NCI-H1694 (cell line): ENCODE measurements around the gene TSPAN3.

ENCODE experiments used
- DNase-seq: peaks from one replicate; lab custom pipeline; 2025; lab: John Stamatoyannopoulos, UW

Gene TSPAN3

GRCh38 chr15:77023576-77024272 lies 47.2 kb downstream of the TSPAN3 start:
- DNase-seq, result no peak

GRCh38 chr15:77022646-77023575 lies 48.0 kb downstream of the TSPAN3 start:
- no peak for DNase-seq

DNA sequence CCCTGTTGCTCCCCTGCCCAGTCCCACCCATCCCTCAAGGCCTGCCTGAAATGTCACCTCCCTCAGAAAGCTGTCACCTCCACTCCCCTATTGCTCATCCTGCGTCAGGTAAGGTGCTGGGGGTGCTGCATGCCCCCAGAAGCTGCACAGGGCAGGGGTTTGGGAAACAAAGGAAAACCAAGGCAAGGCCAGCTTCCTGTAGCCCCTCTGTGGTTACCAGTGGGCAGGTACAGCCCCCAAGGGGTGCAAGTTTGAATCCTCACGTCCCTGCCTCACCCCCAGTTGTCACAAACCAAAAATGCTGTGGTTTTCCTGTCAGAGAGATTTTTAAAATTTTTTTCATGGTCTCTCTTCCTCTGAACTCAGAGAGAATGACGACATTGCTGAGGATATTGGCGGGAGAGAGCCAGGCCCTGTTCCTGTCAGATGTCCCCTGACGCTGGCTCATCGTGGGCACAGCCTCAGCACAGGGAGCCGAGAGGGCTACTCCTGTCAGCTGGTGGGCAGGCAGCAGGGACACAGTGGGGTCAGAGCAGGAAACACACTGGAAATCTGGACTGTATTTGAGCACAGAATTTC lies 49.0 kb downstream of the TSPAN3 start:
- DNase-seq, result no peak

- no peak for DNase-seq
These were observed 49.8 kb downstream of the TSPAN3 start for GRCh38 chr15:77021088-77021481.

DNA sequence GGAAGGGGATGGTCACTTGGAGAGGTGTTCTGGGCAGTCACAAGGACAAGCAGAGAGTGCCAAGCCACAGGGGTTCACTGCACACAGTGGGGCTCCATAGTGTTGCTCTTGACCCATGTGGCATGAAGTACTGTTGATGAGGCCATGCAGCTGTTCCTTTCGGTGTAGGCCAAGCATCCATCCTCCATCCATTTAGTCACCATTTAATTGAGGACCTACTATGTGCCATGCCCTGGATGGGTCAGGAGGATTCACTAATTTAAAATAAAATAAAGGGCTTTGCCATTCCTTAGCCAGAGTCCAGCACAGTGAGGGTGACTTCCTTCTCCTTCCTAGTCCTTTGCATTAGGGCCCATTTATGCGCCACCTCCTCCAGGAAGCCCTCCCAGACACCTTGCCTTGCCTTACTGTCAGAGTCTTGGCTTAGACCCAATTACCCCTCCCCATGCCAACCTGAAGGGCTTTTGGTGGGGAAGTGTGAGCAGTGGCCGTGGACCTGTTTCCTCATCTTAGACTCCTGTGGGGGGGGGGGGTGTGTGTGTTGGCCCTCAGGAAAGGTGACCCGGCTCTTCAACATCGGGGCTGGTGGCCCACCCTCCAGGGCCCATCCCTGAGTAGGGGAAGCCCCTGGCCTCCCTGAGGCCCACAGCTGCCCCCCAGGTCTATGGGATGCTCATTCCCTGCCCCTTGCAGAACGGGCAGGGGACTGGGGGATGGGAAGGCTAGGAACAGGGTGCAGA lies 50.4 kb downstream of the TSPAN3 start:
- DNase-seq, result no peak

GRCh38 chr15:77019521-77020331 lies 51.2 kb downstream of the TSPAN3 start:
- no peak for DNase-seq

DNA sequence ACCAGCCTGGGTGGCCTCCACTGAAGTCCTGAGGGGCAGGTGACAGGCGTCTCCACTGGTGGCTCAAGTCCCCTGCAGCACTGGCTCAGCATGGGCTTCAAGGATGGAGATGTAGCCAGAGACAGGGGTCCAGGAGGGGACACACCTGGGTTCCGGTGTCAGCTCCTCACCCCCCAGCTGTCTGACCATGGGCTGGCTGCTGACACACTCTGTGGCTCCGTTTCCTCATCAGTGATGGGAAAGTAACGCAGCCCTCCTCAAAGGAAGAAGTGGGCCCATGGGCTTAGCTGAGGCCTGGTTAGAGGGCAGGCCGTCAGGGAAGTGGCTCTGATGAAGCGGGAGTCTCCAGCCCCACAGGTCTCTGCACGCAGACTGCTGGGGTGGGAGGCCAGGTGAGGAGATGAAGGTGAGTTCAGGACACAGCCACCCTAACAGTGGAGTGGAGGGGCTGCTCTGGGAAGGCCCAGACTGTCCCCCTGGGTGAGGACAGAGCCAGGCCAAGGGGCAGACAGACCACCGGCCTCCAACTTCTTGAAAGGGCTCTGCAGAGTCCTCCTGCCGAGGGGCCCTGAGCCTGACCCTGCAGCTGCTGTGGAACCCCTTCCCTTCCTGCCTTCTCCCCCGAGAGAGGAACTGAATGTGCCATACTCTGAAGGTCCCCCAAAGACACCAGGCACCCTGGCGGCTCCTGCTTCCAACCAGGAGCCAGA lies 52.0 kb downstream of the TSPAN3 start:
- no peak for DNase-seq

DNA sequence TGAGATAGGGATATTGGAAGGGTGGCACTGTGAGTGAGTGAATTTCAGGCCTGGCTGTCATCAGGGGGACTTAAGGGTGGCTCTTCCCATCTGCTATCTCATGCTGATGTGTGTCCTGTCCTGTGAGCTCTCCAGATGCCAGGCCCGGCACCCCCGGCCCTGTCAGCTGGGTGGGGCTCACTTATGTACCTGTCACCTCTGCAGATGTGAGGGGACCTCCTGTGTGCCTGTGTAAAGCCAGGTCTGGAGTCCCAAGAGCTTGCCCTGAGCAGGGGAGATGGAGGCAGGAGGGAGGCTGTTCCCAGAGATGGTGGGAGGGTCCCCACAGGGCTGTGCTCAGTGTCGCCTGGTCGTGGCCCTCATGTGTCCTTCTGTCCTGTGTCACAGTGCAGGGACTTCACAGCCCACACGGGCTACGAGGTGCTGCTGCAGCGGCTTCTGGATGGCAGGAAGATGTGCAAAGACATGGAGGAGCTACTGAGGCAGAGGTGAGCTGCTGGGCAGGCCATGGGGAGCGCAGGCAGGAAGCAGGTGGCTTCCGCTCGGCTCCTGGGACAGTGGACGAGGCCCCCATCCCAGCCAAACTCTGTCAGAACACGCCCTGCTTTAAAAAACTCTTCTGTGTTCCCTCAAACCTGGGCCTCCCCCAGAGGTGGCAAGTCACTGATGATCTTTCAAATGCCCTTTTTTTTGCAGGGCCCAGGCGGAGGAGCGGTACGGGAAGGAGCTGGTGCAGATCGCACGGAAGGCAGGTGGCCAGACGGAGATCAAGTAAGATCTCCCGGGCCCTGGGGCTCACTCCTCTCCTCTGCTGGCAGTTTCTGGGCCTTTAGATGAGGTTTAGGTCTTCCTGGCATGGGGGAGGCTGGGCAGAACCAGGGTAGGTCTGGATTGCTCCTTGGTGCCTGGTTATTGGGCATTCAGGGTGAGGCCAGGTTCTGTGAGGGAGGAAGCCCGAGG lies 52.9 kb downstream of the TSPAN3 start:
- DNase-seq, result no peak

GRCh38 chr15:77017091-77017660 lies 53.7 kb downstream of the TSPAN3 start:
- no peak for DNase-seq

DNA sequence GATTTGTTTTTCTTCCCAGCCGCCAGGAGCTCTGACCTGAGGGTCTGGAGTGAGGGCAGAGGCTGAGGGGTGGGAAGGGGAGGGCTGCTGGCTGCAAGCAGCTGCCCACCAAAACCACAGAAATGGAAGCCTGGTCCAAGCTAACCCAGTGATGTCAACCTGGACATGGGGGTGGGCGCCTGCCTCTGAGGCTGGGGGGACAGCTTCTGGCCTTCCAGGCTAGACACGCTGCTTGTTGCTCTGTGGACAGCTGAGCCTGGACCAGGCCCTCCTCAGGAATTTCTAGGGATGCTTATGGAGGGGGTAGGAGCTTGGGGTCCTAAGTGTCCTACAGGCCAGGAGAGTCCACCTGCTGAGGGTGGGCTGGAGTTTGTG lies 54.6 kb downstream of the TSPAN3 start:
- no peak for DNase-seq

- DNase-seq, result no peak
These were observed 55.1 kb downstream of the TSPAN3 start for GRCh38 chr15:77015646-77016320.

DNA sequence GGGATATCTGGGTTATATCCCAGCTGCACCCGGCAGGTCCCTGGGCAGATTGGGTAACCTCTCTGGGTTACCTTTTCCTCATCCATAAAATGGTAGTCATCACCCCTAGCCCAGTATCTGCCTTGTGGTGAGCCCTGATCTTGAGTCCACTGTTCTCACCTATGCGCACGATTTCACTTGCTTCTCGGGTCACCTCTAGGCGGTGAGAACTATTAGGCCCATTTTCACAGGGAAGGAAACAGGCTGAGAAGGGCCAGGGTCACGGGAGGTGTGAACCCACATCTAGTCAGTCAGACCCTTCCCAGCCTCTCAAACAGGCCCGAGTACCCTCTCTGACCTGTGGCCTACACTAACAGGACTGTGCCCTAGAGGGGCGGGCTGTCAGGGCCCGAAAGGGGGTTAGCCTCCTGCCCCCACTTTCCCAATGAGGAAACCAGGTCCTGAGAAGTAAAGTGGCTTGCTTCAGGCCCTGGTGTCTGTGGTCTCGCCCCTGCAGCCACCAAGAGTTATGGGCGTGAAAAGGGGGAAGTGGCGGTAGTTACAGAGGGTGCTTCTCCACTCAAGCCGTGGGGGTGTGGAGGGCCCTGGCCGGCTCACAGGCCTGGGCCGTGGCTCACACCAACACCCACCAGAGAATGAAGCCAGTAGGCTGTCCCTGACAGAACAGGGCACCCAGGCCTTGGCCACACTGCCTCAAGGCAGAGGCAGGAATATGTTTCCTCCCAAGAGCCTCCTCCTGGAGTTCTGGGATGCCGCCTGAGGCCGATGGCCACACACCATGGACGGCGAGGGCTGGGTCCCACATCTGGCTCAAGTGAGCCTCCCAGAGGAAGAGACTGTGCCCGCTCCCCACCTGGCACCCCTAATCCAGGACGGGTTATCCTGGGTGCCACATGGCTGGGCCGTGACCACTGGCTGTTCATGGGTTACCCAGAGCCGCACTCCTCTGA lies 56.5 kb downstream of the TSPAN3 start:
- no peak for DNase-seq

GRCh38 chr15:77013776-77014131 lies 57.2 kb downstream of the TSPAN3 start:
- DNase-seq, result no peak

GRCh38 chr15:77012868-77013267 lies 58.0 kb downstream of the TSPAN3 start:
- no peak for DNase-seq

DNA sequence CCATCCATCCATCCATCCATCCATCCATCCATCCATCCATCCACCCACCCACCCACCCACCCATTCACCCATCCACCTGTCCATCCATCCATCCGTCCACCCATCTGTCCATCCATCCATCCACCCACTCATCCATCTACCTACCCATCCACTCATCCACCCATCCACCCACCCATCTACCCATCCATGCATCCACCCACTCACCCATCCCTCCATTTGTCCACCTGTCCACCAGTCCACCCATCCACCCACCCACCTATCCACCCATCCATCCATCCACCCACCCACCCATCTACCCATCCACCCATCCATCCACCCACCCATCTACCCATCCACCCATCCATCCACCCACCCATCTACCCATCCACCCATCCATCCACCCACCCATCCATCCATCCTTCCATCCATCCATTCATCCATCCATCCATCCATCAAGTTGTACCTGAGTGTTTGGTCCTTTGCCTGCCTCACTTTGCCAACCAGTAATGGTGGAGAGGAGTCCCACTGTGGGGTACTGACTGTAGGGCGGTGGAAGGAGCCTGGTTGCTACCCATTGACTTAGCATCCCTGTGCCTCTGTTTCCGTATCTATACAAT lies 58.7 kb downstream of the TSPAN3 start:
- no peak for DNase-seq

DNA sequence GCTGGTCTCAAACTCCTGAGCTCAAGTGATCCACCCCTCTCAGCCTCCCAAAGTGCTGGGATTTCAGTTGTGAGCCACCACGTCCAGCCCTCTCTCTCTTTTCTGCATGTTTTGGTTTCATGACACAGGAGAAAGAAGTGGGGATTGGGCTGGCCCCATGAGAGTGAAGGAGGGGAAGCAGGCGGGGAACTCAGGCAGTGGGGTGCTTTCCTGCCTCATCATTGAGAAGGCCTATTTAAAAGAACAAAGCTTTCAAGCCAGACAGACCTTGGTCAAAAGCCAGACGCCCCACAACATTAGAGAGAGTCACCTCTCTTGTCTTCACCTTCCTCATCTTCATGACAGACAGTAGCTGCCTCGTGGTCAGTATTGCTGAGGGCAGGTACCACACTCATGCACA lies 60.1 kb downstream of the TSPAN3 start:
- DNase-seq, result no peak

DNA sequence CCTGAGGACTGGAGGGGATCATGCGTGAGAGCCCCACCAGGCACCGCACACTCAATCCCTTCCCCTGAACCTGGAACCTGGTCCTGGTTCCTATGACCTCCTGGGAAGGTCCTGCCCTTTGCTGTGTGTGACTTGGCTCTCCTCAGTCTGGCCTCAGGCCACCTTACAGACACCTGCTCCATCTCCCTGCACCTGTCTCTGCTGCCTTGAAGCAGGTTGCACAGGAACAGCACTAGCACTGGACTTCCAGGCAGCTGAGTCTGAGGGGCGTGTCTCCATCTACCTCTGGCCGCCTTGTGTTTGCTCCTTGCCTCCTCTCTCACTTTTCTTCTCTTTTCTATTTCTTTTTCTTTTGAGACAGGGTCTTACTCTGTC lies 60.6 kb downstream of the TSPAN3 start:
- no peak for DNase-seq
